ENCODE measurements around the gene ZNF77.
"Not testable (repeated sequence)": the region's sequence is repeated elsewhere in the genome, so short reads cannot be mapped to it uniquely, and the experiment has no call there.

The ZNF77 gene

GRCh38 chr19:2906631-2907195 is 38.1 kb downstream of the ZNF77 start:
- CTCF ChIA-PET = no interaction called here
- POLR2A ChIA-PET = no interaction called here
- TF ChIP-seq SUZ12 (IDR thresholded peaks at IDR 0.05) = no peak
- TF ChIP-seq LEF1 (IDR thresholded peaks at IDR 0.05; ENCODE audit: borderline replicate concordance) = no peak
- no peak for TF ChIP-seq FOXM1 (IDR thresholded peaks at IDR 0.05; ENCODE audit: borderline replicate concordance)
- TF ChIP-seq HDGF (IDR thresholded peaks at IDR 0.05; ENCODE audit: borderline replicate concordance) = no peak
- no peak for TF ChIP-seq BHLHE40 (IDR thresholded peaks at IDR 0.05; ENCODE audit: borderline replicate concordance)
- TF ChIP-seq FOXA1 (IDR thresholded peaks at IDR 0.05) = no peak
- TF ChIP-seq L3MBTL2 (conservative IDR thresholded peaks at IDR 0.05) = no peak
- TF ChIP-seq NFRKB (IDR thresholded peaks at IDR 0.05) = no peak
- TF ChIP-seq SP1 (IDR thresholded peaks at IDR 0.05) = no peak
- no peak for TF ChIP-seq CTBP1 (IDR thresholded peaks at IDR 0.05; ENCODE audit: borderline replicate concordance)
- TF ChIP-seq ELF4 (IDR thresholded peaks at IDR 0.05) = no peak
- no peak for TF ChIP-seq ZNF384 (IDR thresholded peaks at IDR 0.05)
- no peak for TF ChIP-seq PKNOX1 (IDR thresholded peaks at IDR 0.05)
- TF ChIP-seq TARDBP (IDR thresholded peaks at IDR 0.05) = no peak
- TF ChIP-seq FOXK2 (IDR thresholded peaks at IDR 0.05) = no peak
- TF ChIP-seq ARNT (IDR thresholded peaks at IDR 0.05) = no peak
- DNase-seq (ENCODE audit: extremely low spot score) = no peak

GRCh38 chr19:2905918-2906519 is 38.8 kb downstream of the ZNF77 start:
- POLR2A ChIA-PET = no interaction called here
- TF ChIP-seq BHLHE40 (IDR thresholded peaks at IDR 0.05; ENCODE audit: borderline replicate concordance) = no peak
- no peak for TF ChIP-seq FOXM1 (IDR thresholded peaks at IDR 0.05; ENCODE audit: borderline replicate concordance)
- no peak for TF ChIP-seq PKNOX1 (IDR thresholded peaks at IDR 0.05)
- no peak for TF ChIP-seq LEF1 (IDR thresholded peaks at IDR 0.05; ENCODE audit: borderline replicate concordance)
- no peak for TF ChIP-seq L3MBTL2 (conservative IDR thresholded peaks at IDR 0.05)
- no peak for TF ChIP-seq SUZ12 (IDR thresholded peaks at IDR 0.05)
- TF ChIP-seq FOXK2 (IDR thresholded peaks at IDR 0.05) = no peak
- TF ChIP-seq ZNF384 (IDR thresholded peaks at IDR 0.05) = no peak
- no peak for TF ChIP-seq FOXA1 (IDR thresholded peaks at IDR 0.05)
- TF ChIP-seq SP1 (IDR thresholded peaks at IDR 0.05) = no peak
- no peak for TF ChIP-seq ARNT (IDR thresholded peaks at IDR 0.05)
- CTCF ChIA-PET = no interaction called here
- DNase-seq (ENCODE audit: extremely low spot score) = no peak

GRCh38 chr19:2903326-2903725 is 41.4 kb downstream of the ZNF77 start:
- DNase-seq (ENCODE audit: extremely low spot score); CTCF ChIA-PET; POLR2A ChIA-PET: not testable (repeated sequence)

GRCh38 chr19:2902590-2903218 is 42.1 kb downstream of the ZNF77 start:
- DNase-seq (ENCODE audit: extremely low spot score) = no peak

More at GRCh38 chr19:2902590-2903218, 42.1 kb downstream of the ZNF77 start:
- CTCF ChIA-PET = no interaction called here
- TF ChIP-seq ELF4 (IDR thresholded peaks at IDR 0.05) (no peak), FOXM1 (IDR thresholded peaks at IDR 0.05; ENCODE audit: borderline replicate concordance) (no peak), FOXK2 (IDR thresholded peaks at IDR 0.05) (no peak), BHLHE40 (IDR thresholded peaks at IDR 0.05; ENCODE audit: borderline replicate concordance) (no peak), ARNT (IDR thresholded peaks at IDR 0.05) (no peak), SUZ12 (IDR thresholded peaks at IDR 0.05) (no peak), SP1 (IDR thresholded peaks at IDR 0.05) (no peak), HDGF (IDR thresholded peaks at IDR 0.05; ENCODE audit: borderline replicate concordance) (no peak), FOXA1 (IDR thresholded peaks at IDR 0.05) (no peak), TARDBP (IDR thresholded peaks at IDR 0.05) (no peak), ZNF384 (IDR thresholded peaks at IDR 0.05) (no peak), PKNOX1 (IDR thresholded peaks at IDR 0.05) (no peak), NFRKB (IDR thresholded peaks at IDR 0.05) (no peak), L3MBTL2 (conservative IDR thresholded peaks at IDR 0.05) (no peak), CTBP1 (IDR thresholded peaks at IDR 0.05; ENCODE audit: borderline replicate concordance) (no peak), LEF1 (IDR thresholded peaks at IDR 0.05; ENCODE audit: borderline replicate concordance) (no peak)
- POLR2A ChIA-PET = interaction anchor here (2.5 kb wide), 1 partner anchor 61 kb away, joined by 12 read pairs; the partner anchor contains the start of gene ZNF555
